ENCODE data around the gene ANKMY1. TPM values are rescaled to one million over a fixed set of nuclear protein-coding genes. Genes with fewer than 3 reads are reported as not detected.

The ANKMY1 gene
- total and polyA plus RNA-seq, 2 of the 13 experiments (the other 11 are each of a cell fraction or from before 2014, with no cell fraction given) = 11.7 to 18.8 TPM

DNA sequence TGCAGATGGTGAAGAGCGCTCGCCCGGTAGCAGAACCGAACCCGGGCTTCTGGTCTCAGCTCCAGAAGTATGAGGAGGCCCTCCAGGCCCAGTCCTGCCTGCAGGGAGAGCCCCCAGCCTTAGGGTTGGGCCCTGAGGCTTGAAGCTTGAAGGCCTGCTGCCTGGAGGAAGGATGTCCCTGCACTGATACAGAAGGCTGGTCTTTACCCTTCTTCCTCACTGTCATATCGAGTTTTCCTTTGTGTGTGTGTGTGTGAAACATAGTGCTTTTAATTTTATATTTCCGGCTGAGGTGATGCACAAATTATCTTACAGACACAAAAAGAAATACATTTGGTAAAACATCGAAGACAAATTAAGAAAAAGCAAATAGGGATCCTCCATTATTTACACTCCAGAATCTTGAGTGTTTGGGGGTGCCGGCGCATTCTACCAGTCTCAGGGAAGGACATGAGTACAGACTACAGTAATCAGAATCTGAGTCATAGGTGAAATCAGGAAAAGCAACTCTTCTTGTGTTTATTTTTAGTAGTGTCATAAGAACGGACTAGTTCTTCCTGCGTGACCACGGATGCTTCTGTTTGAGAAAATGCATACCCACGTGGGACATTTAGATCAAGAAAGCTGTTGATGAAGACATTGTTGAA is 3.7 kb upstream of the ANKMY1 start (continued):
- TF ChIP-seq, protein P1, sequence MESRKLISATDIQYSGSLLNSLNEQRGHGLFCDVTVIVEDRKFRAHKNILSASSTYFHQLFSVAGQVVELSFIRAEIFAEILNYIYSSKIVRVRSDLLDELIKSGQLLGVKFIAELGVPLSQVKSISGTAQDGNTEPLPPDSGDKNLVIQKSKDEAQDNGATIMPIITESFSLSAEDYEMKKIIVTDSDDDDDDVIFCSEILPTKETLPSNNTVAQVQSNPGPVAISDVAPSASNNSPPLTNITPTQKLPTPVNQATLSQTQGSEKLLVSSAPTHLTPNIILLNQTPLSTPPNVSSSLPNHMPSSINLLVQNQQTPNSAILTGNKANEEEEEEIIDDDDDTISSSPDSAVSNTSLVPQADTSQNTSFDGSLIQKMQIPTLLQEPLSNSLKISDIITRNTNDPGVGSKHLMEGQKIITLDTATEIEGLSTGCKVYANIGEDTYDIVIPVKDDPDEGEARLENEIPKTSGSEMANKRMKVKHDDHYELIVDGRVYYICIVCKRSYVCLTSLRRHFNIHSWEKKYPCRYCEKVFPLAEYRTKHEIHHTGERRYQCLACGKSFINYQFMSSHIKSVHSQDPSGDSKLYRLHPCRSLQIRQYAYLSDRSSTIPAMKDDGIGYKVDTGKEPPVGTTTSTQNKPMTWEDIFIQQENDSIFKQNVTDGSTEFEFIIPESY (CRISPR knock-in tag; IDR thresholded peaks at IDR 0.05) = no peak
- TF ChIP-seq REL (CRISPR knock-in tag; conservative IDR thresholded peaks at IDR 0.05) (no peak), ZNF652 (CRISPR knock-in tag; IDR thresholded peaks at IDR 0.05; ENCODE audit: borderline replicate concordance, low read depth) (no peak), ZNF530 (CRISPR knock-in tag; IDR thresholded peaks at IDR 0.05; ENCODE audit: low read depth) (no peak), ZNF670 (CRISPR knock-in tag; IDR thresholded peaks at IDR 0.05; ENCODE audit: borderline replicate concordance) (no peak), SRSF1 (optimal IDR thresholded peaks at IDR 0.05; ENCODE audit: low read depth, low read length) (no peak), ZNF10 (CRISPR knock-in tag; IDR thresholded peaks at IDR 0.05; ENCODE audit: borderline replicate concordance, low read depth) (no peak)
- TF ChIP-seq, protein P2, sequence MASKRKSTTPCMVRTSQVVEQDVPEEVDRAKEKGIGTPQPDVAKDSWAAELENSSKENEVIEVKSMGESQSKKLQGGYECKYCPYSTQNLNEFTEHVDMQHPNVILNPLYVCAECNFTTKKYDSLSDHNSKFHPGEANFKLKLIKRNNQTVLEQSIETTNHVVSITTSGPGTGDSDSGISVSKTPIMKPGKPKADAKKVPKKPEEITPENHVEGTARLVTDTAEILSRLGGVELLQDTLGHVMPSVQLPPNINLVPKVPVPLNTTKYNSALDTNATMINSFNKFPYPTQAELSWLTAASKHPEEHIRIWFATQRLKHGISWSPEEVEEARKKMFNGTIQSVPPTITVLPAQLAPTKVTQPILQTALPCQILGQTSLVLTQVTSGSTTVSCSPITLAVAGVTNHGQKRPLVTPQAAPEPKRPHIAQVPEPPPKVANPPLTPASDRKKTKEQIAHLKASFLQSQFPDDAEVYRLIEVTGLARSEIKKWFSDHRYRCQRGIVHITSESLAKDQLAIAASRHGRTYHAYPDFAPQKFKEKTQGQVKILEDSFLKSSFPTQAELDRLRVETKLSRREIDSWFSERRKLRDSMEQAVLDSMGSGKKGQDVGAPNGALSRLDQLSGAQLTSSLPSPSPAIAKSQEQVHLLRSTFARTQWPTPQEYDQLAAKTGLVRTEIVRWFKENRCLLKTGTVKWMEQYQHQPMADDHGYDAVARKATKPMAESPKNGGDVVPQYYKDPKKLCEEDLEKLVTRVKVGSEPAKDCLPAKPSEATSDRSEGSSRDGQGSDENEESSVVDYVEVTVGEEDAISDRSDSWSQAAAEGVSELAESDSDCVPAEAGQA (IDR thresholded peaks at IDR 0.05; ENCODE audit: low read depth) = no peak
- TF ChIP-seq, protein P2 (CRISPR knock-in tag; IDR thresholded peaks at IDR 0.05; ENCODE audit: borderline replicate concordance) = no peak
- TF ChIP-seq, protein P3, sequence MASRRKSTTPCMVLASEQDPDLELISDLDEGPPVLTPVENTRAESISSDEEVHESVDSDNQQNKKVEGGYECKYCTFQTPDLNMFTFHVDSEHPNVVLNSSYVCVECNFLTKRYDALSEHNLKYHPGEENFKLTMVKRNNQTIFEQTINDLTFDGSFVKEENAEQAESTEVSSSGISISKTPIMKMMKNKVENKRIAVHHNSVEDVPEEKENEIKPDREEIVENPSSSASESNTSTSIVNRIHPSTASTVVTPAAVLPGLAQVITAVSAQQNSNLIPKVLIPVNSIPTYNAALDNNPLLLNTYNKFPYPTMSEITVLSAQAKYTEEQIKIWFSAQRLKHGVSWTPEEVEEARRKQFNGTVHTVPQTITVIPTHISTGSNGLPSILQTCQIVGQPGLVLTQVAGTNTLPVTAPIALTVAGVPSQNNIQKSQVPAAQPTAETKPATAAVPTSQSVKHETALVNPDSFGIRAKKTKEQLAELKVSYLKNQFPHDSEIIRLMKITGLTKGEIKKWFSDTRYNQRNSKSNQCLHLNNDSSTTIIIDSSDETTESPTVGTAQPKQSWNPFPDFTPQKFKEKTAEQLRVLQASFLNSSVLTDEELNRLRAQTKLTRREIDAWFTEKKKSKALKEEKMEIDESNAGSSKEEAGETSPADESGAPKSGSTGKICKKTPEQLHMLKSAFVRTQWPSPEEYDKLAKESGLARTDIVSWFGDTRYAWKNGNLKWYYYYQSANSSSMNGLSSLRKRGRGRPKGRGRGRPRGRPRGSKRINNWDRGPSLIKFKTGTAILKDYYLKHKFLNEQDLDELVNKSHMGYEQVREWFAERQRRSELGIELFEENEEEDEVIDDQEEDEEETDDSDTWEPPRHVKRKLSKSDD (CRISPR knock-in tag; IDR thresholded peaks at IDR 0.05; ENCODE audit: low read depth) = no peak

All from HepG2 (cell line).